GM06990 (cell line): ENCODE data around the gene DLX1.

ENCODE experiments used
- DNase-seq: peaks from one replicate; pipeline ENCODE4 v3.0.0-alpha.2; 2011; ENCODE audit not compliant: insufficient read length; ENCODE audit errors: extremely low read depth
- H3K27me3 ChIP-seq: replicated peaks from 2 replicates; pipeline ENCODE4 v1.6.0; 2011; ENCODE audit warnings: low read length; ENCODE audit not compliant: control insufficient read depth, insufficient read depth
- H3K36me3 ChIP-seq: 2 replicates; pipeline ENCODE4 v1.5.1; 2011; ENCODE audit warnings: low read length; ENCODE audit not compliant: control insufficient read depth, insufficient read depth
- H3K4me3 ChIP-seq: replicated peaks from 2 replicates; pipeline ENCODE4 v1.5.1; 2011; ENCODE audit warnings: low read depth, mild to moderate bottlenecking, control low read depth, low read length
- CTCF ChIP-seq: IDR thresholded peaks from 2 replicates; pipeline ENCODE4 v1.5.1; 2011; ENCODE audit warnings: low read length, control low read depth, mild to moderate bottlenecking, inconsistent platforms; ENCODE audit not compliant: insufficient read depth, poor library complexity, severe bottlenecking

The DLX1 gene

DNA sequence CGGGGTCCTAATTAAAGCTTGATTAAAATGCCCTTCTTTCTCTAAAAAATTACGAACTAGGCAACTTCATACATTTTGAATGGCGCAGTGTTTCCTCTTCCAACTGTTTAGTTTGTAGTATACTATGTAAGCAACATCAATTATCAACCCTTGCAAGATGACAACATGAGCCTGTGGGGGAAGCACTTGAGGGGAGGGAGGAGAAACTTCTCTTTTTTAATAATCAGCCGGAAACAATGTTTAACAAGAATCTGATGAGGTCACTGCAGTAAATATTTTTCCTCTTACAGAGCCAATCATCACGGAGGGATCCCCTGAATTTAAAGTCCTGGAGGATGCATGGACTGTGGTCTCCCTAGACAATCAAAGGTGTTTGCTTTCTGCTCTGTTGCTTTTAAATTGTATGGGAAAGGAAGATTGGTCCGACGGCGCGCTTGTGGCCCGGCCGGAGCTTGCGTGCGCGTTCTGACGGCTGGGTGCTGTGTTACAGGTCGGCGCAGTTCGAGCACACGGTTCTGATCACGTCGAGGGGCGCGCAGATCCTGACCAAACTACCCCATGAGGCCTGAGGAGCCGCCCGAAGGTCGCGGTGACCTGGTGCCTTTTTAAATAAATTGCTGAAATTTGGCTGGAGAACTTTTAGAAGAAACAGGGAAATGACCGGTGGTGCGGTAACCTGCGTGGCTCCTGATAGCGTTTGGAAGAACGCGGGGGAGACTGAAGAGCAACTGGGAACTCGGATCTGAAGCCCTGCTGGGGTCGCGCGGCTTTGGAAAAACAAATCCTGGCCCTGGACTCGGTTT is 5.3 kb upstream of the DLX1 start:
- Histone ChIP-seq H3K36me3 (no peaks in the 10 kb centered on the region), H3K4me3 (no peak overlapping the region), H3K27me3 (no peaks in the 10 kb centered on the region; the same call in none of the 2 replicates)
- no peak for DNase-seq
- TF ChIP-seq CTCF: no peak

DNA sequence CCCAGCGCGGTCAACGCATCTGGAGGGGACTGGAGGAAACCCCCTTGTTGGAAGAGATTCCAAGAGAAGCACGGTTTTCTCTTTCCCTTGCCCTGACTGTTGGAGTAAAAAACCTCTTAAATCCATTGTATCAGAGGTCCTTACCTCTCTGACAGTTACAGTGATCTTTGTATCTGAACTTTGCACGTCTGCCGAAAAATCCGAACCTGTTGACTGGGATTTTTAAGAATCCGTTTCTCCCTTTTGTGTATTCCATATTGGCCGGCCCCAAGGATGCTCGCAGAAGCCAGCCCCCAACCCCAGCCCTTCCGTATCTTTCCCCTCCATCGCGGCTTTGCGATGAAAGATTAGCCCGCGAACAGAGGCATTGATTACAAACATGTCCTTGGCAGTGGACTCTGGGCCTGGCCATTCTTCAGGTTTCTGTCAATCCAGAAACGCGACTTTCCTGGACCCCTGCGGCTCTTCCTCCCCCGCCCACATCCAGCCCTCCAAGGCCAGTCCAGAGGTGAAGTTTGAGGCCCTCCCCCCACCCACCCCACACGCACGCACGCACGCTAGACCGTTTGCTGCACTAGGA is 4.6 kb upstream of the DLX1 start:
- Histone ChIP-seq H3K36me3 (no peaks in the 10 kb centered on the region), H3K27me3 (no peaks in the 10 kb centered on the region; the same call in none of the 2 replicates), H3K4me3 (no peak overlapping the region)
- no peak for TF ChIP-seq CTCF
- no peak for DNase-seq

DNA sequence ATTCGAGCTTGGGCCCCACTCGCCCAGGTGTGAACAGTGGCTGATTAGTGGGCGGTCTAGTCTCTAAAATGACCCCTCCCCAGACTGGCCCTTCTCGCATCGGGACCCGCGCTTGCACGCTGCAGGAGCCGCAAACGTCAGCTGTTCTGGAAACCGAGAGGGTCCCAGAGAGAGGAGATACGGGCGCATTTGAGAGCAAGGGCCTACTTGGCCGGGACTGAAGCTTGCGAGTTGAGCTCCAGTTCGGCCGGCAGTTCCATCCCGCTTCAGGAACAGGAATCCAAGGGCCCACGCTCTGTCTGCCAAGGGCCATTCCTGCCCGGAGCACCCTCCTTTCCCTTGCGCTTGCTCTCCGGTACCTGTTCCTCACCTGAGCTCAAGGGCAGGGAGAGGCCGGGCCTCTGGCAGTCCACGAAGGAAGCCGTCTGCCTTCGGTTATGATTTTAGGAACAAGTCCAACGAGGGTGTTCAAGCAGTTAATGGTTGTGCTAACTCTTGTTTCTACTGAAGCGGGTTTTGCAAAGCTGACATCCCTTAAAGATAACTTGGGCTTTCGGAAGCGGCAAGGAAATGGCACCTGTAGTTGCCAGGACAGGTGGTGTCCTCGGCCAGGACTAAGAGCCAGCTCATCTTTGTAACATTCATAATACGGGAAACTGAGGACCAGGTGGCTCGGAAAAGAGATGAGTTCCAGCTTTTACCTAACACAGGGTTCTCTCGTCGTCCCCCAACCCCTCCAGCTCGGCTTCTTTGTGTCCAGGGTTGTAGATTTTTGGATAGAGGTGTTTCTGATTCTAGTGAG is 3.9 kb upstream of the DLX1 start:
- DNase-seq: no peak
- H3K27me3 ChIP-seq: no peaks in the 10 kb centered on the region; the same call in none of the 2 replicates
- no peak for TF ChIP-seq CTCF

DNA sequence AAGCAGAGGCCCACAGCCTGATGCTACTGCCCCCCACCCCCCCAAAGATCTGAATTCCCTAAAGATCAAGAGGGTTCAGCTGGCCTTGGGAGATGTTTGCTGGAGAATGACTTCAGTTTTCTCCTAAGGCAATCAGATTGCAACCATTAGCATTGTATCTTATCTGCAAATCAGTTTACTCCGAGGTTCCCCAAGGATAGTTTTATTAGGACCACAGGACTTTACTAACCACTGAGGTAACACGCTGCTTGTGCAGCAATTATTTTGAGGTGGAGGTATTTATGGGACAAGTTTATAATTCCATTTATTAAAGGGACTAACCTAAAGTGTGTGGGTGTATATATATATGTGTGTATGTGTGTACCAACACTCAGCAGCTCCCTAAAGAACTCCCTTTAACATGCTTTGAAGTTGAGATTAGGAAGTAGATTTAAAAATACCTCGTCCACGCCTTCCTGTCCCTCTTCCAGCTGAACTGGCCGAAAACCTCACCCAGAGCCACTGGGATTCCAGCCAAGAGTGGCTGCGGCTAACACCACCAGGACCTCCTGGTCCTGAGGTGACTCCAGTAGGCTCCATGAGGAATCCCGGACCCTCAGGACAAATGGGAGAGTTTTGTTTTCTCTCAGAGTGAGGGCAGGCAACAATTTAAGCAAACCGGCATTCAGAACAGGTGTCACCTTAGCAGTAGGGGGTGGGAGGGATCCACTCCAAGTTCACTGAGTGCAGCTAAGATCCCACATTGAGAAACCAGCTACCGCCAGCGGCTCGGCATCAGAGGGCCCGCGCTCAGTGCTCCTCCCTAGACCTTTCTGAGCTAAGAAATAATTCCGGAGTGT is 3.0 kb upstream of the DLX1 start:
- no peak overlapping the region for H3K4me3 ChIP-seq
- H3K27me3 ChIP-seq: no peaks in the 10 kb centered on the region; the same call in none of the 2 replicates
- no peaks in the 10 kb centered on the region for H3K36me3 ChIP-seq
- DNase-seq: no peak
- no peak for TF ChIP-seq CTCF

More for the DNA sequence above, 3.9 kb upstream of the DLX1 start:
- H3K36me3 ChIP-seq: no peaks in the 10 kb centered on the region
- no peak overlapping the region for H3K4me3 ChIP-seq

DNA sequence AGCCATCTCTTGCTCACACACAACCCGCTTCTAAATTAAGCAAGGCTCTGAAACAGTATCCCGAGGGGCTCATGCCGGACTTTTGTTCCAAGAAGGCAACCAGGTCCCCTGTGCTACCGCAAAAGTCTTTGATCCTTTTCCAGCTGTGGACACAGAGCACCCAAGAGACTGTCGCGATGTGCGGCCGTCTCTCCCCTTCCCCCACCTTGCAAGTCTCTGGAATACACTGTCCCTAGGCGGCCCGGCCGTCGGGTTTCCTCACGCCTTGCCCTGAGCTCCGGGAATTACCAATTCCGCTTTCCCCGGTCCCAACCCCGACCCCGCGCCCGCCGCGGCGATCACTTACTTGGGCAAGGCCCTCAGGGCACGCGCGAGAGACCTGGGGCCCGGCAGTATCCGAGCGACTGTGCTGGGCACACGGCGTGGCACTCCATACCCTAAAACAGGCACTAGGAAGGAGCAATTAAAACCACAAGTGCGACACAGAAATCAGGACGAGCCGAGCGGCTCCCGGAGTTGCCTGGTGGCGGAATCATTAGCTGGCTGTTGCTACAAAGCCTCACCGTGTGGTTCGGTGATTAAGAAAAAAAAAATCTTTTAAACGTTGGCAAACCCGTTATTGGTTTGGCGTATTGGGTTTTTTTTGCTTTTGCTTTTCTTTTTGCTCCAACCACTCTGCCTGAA is 2.2 kb upstream of the DLX1 start:
- DNase-seq: no peak
- no peaks in the 10 kb centered on the region for H3K36me3 ChIP-seq
- no peaks in the 10 kb centered on the region; the same call in none of the 2 replicates for H3K27me3 ChIP-seq
- H3K4me3 ChIP-seq: peak overlapping the region; percentile 26
- no peak for TF ChIP-seq CTCF
